HG03457 (cell line): ENCODE results near the gene DGKI.

Source experiments
- ATAC-seq: cut with Tn5 transposase; IDR thresholded peaks from one replicate; pipeline ENCODE4 v1.9.1; 2021; ENCODE audit warnings: moderate number of reproducible peaks; ENCODE audit not compliant: unreplicated experiment

The DGKI gene

DNA sequence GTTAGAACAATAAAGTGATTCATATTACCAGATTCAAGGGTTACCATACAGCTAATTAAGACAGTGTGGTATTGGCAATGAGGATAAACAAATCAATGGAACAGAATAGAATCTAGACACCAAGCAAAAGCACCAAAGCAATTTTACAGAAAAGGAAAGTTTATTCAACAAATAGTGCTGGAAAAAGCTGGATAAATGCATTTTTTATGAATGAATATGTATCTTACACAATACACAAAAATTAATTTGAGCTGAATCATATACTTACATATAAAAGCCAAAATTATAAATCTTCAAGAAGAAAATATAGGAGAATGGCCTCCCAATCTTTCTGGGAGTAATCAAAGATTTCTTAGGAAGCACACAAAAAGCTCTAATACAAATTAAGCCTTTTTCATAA is 282.8 kb downstream of the DGKI start:
- no peak for ATAC-seq

DNA sequence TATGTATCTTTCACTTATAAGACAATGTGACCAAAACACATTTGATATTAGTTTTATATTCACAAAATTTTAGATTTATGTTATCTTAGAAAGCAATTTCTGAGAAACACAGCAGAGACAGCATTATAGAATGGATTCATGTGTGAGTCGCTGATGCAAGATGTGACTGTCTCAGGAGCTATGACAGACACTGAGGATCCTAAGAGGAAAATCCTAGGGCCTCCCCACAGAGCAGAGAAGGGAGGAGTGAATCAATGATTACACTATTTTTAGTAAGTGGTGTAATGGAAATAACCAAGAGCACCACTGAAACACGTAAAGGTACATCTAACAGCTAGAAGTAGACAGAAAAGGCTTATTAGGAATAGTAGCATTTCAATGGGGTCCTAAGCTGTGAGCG is 299.3 kb downstream of the DGKI start:
- no peak for ATAC-seq

DNA sequence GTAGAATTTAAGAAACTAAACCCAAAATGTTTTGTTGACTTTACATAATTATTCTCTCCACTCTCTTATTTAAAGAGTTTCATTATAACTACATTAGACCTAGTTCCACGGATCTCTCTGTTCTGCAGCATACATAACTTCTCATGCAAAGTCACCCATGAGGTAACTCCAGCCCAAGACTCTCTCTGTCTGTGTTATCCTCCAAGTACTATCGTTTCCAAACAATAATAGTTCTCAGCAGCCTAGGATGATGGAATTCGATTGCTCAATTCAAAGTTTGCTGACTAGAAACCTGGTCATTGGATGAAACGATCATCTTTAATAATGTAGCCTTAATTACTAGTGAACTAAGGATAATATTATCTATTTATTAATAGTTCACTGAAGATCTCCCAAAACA is 300.1 kb downstream of the DGKI start:
- no peak for ATAC-seq

DNA sequence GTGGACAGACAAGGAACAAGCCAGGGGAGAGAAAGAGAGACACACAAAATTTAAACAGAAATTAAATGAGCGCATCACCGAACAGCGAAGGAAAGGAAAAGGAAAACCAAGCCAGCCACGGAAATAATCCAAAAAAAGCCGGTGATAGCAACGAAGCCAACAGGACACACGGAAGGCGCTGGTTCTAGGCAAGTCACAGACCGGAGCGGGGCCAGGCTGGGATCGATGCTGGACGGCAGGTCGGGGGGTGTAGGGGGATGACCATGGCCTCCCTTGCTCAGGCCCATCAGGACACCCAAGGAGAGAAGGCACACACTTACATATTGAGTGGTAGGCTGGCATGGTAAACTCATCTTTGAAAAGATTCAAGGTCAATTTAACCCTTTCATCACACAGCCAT is 300.8 kb downstream of the DGKI start:
- ATAC-seq, result no peak

DNA sequence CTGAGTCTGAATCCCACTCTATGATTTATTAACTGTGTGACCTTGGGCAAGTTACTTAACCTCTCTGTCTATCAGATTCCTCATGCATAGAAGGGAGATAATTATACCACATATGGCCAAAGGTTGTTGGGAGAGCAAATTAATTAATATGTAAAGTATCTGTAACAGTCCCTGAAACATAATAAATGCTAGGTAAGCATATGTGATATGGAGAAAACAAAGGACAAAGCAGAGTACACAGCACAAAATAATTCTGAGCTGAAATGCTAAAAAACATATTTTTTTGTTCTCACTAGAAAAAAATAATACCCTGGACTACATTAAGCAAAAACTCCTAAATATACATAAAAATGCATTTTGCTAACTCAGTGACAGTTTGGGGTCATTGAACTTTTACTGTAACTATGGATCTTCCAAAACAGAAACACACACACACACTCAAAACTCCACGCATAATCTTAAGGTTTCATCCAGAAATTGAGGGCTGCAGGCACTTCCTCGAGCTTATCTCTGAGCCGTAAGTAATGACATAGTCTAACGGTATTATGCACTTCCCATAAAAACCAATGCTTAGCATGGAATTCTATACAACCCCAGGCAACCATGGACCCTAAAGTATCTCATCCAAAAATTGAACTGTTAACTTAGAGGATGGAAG is 301.6 kb downstream of the DGKI start:
- ATAC-seq, result no peak

DNA sequence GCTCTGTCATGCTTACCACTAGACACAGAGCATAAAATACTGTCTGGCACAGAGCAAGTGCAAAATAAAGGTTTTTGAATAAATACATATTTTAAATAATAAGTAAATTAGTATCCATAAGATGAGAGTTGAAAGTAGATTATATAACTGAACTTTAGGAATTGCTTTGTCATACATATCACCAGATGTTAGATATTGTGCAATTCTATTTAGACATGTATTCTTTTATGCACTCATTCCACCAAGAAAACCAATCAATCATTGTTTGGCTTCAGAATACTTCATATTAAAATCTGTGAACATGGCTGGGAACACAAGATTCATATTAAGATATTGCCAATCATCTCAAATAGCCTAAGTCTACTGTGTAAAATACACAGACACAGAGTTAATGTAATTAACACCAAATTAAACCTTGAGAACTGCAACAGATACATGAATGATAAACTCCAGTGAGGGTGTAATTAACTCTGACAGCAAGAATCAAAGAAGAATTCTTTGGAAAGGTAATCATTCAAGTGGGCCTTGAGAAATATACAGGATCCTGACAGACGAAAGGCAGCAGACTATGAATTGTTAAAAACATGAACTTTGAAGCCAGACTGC is 302.2 kb downstream of the DGKI start:
- no peak for ATAC-seq

DNA sequence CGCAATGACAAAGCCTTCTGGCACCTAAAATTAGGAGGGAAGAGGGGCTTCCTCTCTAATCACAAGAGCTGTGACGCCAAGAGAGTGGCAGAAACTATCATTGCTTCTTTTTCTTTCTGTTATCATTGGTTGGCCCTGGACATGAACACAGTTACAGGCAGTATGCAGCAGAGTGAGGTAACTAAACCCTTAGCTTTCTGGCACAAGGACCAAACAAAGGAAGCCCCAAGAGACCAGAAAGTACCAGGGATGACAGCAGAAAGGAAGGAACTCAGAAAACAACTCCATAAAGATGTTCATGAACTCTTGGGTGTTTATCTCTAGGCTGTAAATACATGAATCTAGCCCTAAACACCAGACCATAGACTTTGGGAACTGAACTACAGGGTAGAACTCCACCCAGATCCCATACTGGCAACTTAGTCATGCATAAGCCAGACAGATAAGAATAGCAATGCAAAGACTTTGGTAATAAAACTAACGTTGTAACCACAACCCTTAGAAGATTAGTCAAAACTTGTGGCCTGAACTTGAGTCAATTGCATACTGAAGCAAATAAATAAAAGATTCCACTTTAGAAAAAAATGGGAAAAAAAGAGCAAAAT is 307.6 kb downstream of the DGKI start:
- no peak for ATAC-seq

DNA sequence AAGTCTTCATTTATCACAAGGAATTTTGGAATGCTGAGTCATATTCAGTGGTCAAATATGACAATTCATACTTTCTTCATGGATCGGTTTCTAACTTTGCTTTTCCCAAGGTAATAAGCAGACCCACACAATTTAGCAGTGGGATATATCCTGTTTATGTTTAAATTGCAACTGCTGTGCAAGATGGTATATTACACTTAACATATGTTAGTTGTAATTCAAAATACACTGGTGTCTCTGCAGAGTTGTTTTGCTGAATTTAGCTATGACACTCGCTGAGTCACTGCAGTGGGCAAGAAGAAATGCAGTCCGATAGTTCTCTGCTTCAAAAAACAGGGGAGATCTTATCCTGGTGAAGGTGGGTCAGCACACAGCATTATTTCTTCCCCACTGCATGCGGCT is 308.4 kb downstream of the DGKI start:
- ATAC-seq, result no peak

DNA sequence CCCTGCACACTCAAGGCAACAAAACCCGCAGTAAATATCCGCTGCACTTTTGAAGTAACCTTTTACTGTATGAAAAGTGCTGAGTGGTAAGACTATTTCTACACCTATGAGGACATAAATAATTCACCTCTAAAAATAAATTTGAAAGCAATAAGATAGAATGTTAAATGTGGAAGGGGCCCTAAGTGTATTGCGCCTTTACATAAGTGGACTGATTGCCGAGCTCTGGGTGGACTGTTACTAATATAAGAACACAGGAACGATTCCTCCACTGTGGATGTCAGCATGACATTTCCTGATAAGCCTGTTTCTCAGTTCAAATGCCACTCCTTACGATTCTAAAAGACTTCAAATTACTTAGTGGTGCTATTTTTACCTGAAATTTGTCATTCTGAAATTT is 311.2 kb downstream of the DGKI start:
- ATAC-seq, result no peak

DNA sequence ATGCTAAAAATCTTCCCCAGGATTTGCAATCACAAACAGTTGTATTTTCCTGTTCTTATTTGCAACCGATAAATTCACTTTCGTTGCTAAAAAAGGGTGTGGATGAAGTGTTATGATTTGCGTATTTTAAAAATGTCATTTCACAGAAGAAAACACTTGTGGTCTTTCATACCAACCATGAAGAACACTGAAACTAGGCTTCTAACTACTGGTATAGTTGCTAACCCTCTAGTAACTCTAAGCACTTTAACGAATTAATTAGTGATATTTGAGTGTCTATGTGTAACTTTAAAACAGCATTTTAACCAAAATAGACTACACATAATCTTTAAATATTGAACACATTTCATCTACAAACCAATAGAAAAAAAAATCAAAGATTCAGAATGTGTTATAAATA is 315.1 kb downstream of the DGKI start:
- ATAC-seq, result no peak

DNA sequence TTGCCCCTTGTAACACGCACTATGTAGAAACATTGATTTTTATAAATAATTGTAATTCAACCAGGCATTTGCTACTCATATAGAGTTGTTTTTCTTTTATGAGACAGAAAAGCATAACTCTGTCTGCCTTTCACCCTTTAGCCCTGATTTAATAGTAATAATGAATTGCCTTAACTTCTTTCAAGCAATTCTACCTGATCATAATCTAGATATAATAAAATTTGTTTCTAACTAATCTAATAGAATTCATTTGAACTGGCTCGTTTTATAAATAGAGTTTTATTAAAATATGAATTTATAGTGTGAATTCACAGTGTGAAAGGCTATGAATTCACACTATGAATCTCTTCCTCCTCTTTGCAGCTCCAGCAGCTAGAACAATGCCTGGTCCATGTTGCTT is 319.1 kb downstream of the DGKI start:
- ATAC-seq, result no peak

DNA sequence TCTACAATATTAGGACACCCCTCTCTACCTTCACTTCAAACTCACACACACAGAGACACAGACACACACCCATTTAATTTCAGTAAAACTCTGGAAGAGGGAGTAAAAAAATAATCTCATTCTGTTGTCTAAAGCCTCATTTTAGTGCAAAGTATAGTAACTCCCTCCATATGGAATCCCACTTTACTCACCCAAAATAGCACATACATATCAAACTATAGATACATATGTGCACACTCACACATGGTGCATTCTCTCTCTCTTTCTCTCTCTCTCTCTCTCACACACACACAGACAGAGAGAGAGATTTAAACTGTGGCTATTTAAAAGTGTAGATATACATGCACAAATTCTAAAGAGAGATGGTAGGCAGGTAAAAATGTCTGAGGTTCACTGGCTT is 323.6 kb downstream of the DGKI start:
- ATAC-seq, result no peak

DNA sequence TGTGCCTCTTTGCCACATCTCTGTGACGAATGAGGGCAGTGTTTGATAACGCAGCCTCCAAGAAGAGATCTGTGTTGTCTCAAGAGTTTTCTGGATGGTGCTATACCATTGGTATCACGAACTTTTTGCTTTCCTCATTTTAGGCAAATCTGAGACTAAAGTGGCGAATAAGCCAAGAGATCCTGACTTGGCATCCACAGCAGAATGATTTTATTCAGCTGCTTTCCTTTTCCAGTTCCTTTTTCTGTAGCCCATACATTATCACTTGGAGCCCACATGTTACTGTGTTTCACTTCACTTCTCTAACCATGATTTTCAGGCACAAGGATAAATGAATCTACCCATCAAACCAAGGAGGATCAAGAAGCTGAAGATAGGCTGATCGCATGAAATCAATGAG is 325.3 kb downstream of the DGKI start:
- ATAC-seq, result no peak

DNA sequence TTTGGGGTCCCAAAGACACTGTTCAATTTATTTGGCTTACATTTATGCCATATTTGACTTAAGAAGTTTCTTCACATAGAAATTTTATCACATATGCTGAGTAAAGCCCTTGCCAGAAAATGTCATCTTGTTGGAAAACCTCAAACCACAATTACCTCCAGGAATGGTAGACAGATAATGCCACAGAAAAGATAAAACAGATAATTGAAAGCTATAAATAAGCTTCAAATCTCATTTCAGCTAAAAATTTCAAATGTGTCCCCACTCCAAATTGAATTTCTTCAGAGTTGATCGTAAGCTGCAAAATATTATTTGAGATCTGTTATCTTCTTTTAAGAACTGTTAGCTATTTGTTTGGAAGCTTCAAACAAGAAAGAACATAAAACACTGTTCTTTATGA is 326.8 kb downstream of the DGKI start:
- no peak for ATAC-seq

DNA sequence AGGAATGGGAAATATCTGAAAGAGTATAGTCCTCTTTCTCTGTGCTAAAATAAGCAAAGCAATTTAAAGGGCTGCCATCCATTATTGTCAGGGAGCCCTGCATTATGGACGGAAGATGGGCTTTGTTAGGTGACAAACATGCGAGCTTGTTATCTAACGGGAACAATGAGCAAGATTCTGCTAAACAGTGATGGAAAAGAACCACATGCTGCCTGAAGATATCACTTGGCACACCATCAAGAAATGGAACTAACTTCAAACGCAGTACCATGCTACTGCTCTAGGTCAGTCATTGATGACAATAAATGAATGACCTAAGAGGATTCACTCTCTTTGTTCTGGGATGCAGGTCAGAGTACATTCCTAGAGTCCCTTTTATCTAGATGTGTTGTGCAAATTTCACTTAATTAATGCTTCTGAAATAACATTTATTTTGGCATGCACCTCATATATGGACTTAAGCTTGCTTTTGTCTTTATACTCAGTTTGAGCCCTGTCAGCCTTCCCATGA is 327.5 kb downstream of the DGKI start:
- ATAC-seq, result no peak

DNA sequence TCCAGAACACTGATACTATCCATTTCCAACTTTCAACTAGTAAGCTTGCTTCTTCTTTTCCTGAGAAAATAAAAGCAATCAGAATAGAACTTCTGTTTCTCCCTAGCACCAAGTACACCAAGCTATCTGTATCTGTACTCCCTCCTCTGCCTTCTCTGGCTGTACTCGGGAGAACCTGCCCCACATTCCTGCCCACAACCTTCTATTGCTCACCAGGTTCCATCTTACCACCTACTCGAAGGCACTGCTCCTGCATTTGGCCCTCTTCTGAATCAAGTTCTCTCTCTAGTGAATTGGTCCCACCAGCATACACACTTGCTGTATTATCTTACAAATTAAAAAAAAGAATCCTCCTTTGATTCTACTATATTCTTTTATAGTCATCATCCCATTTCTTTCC is 333.7 kb downstream of the DGKI start:
- no peak for ATAC-seq

DNA sequence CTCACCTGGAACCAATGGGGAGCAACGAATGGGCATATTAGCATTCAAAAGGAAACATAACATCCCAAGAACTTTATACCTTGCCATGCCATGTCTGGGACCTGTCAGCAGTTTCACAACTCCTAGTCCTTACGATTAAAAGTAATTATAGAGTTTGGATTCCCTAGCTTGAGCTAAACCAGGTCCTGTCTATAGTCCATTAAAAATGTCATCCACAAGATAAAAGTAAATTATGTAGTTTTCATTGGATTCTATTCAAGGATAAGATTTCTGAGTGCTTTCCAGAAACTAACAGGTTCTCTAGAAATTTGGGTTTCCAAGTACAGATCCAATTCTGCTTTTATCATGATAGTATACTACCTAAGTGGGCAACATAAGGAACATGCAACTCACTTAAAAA is 339.7 kb downstream of the DGKI start:
- no peak for ATAC-seq

DNA sequence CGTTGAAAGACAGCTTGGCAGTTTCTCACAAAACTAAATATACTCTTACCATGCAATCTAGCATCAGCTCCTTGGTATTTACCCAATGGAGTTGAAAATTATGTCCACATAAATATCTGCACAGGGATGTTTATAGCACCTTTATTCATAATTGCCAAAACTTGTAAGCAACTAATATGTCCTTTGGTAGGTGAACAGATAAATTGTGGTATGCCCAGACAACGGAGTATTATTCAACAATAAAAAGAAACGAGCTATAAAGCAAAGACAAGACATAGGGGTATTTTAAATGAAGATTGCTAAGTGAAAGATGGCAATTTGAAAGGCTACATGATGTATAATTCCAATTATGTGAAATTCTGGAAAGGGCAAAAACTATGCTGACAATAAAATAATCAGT is 340.7 kb downstream of the DGKI start:
- no peak for ATAC-seq

DNA sequence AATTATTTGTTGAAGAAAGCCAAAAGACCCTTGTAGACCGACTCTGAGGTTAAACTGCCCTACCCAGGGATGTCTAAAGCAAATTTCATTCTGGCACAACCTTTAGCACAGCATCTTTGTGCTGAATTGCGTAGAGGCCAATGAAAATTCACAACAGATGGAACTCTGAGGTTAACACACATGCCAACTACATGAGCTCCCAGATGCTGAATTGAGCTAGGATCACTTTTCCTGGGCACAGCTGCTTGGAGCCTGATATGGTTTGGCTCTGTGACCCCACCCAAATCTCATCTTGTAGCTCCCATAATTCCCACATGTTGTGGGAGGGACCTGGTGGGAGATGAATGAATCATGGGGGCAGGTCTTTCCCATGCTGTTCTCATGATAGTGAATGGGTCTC is 345.2 kb downstream of the DGKI start:
- ATAC-seq, result no peak

DNA sequence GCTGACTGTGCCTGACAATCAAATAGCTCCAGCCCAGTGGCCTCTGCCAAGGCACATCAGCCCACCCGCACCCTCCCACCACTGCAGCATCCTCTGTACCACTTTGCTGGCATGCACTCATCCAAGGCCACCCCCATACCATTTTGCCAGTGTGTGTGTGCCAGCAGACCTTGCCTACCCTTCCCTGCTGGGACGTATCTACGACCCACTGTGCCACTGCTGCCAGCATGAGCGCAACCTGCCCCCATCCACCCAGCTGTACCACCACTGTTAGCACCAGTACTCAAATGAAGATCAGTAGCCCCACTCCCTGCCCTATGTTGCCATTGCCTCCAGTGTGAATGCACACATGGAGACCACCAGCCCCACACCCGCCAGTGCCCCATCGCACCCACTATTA is 353.9 kb downstream of the DGKI start:
- ATAC-seq, result no peak

DNA sequence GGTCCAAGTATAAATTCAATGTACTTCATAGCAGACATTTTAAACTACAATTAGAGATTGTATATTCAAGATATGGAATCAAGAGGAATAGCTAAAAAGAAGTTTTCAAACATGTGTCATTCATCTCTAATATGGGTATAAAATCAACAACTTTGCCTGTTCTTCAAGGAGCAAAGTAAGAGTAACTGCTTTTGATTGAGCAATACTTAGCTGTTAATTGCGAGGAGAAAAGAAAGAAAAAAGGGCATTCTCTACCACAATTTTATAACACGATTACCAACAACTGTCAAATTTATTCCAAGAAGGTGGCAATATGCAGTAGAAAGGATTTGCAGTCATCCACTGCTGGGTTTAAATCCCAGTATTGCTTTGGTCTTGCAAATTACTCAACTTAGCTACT is 356.9 kb downstream of the DGKI start:
- no peak for ATAC-seq

DNA sequence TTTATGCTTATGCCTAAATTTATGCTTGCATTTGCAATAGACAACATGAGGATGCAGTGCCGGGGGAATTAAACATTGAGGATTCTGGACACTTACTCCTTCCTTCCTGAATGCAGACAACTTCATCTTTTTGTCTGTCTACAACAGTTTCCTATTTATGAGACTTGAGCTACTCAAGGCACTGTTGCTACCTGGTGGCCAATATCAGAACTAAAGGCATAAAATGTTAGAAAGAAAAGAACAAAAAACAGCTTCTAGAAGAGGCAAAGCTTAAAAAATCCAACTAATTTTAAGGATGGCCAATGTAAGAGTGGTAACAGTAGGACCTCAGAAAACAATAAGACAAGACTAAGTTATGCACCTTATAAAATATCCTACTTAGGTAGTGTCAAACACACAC is 358.7 kb downstream of the DGKI start:
- ATAC-seq, result no peak

DNA sequence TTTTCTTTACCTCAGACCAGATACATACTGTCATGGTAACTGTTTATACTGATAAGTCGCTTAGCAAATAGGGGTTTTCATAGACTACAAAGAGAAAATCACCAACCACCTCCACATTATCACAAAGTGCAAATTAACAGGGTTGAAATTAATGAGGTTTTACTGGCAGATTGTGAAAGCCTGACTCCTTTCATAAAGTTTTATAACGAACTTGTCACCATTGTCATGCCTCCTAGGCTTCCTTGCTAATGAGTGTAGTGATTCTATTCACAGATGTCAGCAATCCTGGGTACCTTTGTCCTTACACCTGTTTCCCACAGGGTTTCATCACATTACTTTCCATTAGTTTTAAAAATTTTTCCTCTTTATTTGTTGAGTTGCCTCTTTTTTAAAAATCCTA is 361.0 kb downstream of the DGKI start:
- ATAC-seq, result no peak
